GM12878 (cell line): ENCODE measurements around the gene RRM2. TPM values are rescaled to one million over a fixed set of nuclear protein-coding genes. Genes with fewer than 3 reads are reported as not detected.

Experiments
- BMI1 ChIP-seq: fragments of 450-650 bp; IDR thresholded peaks from 2 replicates; pipeline ENCODE4 v1.6.1; 2016; ENCODE audit warnings: mild to moderate bottlenecking, moderate library complexity, borderline replicate concordance
- CBX5 ChIP-seq: sonication (generic); IDR thresholded peaks from 2 replicates; pipeline ENCODE4 v1.6.1; 2016; ENCODE audit warnings: low read depth, moderate library complexity, mild to moderate bottlenecking, inconsistent platforms
- CTCF ChIP-seq, 3 experiments: IDR thresholded peaks in 2 of 3; conservative IDR thresholded peaks in 1 of 3; 2 replicates each; pipeline ENCODE4 v1.5.1; 2011; ENCODE audit warnings: low read depth in 3 of 3, low read length in 3 of 3, mild to moderate bottlenecking in 3 of 3, control low read depth in 2 of 3, moderate library complexity in 2 of 3, inconsistent platforms in 1 of 3, mixed read lengths in 1 of 3; ENCODE audit not compliant: control insufficient read depth in 2 of 3, insufficient read depth in 1 of 3; ENCODE audit errors: extremely low read depth in 1 of 3
- ESRRA ChIP-seq: IDR thresholded peaks from 2 replicates; pipeline ENCODE4 v1.6.1; 2012; ENCODE audit warnings: mild to moderate bottlenecking, low read length, improper control_type of control experiment
- EZH2 ChIP-seq: IDR thresholded peaks from 2 replicates; pipeline ENCODE4 v1.6.1; 2012; ENCODE audit warnings: low read depth, mild to moderate bottlenecking, control low read depth, inconsistent platforms, low read length, borderline replicate concordance; ENCODE audit not compliant: control insufficient read depth
- HCFC1 ChIP-seq: fragments of 150-350 bp; IDR thresholded peaks from 2 replicates; pipeline ENCODE4 v1.6.1; 2014; ENCODE audit warnings: low read length
- IKZF1 ChIP-seq: fragments of 450-650 bp; conservative IDR thresholded peaks from 2 replicates; pipeline ENCODE4 v1.6.1; 2017; ENCODE audit warnings: antibody characterized with exemption, mild to moderate bottlenecking
- NFIC ChIP-seq: IDR thresholded peaks from 2 replicates; pipeline ENCODE4 v1.6.1; 2012; ENCODE audit warnings: low read depth, mild to moderate bottlenecking, inconsistent platforms, low read length, moderate library complexity
- NR2C1 ChIP-seq: fragments of 450-650 bp; IDR thresholded peaks from 2 replicates; pipeline ENCODE4 v1.6.1; 2017; ENCODE audit warnings: antibody characterized with exemption, mild to moderate bottlenecking, moderate library complexity
- REST ChIP-seq: IDR thresholded peaks from 2 replicates; pipeline ENCODE4 v1.6.1; 2012; ENCODE audit warnings: mild to moderate bottlenecking, low read depth, low read length
- RFX5 ChIP-seq: IDR thresholded peaks from 2 replicates; pipeline ENCODE4 v1.6.1; 2011; ENCODE audit warnings: low read depth, low read length, improper control_type of control experiment
- RUNX3 ChIP-seq: IDR thresholded peaks from 2 replicates; pipeline ENCODE4 v1.6.1; 2012; ENCODE audit warnings: low read length, inconsistent platforms
- SP1 ChIP-seq: IDR thresholded peaks from one replicate; pipeline ENCODE4 v1.6.1; 2011; ENCODE audit warnings: low read depth, low read length
- TAF1 ChIP-seq: IDR thresholded peaks from 2 replicates; pipeline ENCODE4 v1.6.1; 2011; ENCODE audit warnings: mild to moderate bottlenecking, low read depth, low read length, borderline replicate concordance
- TCF12 ChIP-seq: IDR thresholded peaks from 2 replicates; pipeline ENCODE4 v1.6.1; 2011; ENCODE audit warnings: low read depth, mild to moderate bottlenecking, low read length
- WRNIP1 ChIP-seq: IDR thresholded peaks from 2 replicates; pipeline ENCODE4 v1.6.1; 2011; ENCODE audit warnings: low read depth, low read length, improper control_type of control experiment, borderline replicate concordance
- ZNF217 ChIP-seq: fragments of 450-650 bp; IDR thresholded peaks from 2 replicates; pipeline ENCODE4 v1.6.1; 2017; ENCODE audit warnings: antibody characterized with exemption, mild to moderate bottlenecking
- ZNF274 ChIP-seq: IDR thresholded peaks from one replicate; pipeline ENCODE4 v1.8.0; 2011; ENCODE audit not compliant: insufficient read length, insufficient read depth
- ZNF622 ChIP-seq: fragments of 450-650 bp; IDR thresholded peaks from 2 replicates; pipeline ENCODE4 v1.6.1; 2017; ENCODE audit warnings: mild to moderate bottlenecking, inconsistent platforms
- polyA plus RNA-seq, 11 experiments: library from polyadenylated mRNA; depleted of rRNA in 4 of 11; unstranded in 6 of 11; stranded (reverse) in 5 of 11; fragments of >200 nt; fragmentation: Nextera tagmentation in 4 of 11; fragmentation: Illumina TruSeq in 1 of 11; extraction: Ambion mirVana in 4 of 11; extraction: Trizol in 1 of 11; gene quantifications; 1 replicate in 1 of 11; 2 replicates in 10 of 11; pipeline versions ENCODE4 v1.2.1 to v1.2.3, GENCODE V29; 2011 to 2016; ENCODE audit warnings: inconsistent platforms in 2 of 11, missing spikeins in 2 of 11, low read depth in 1 of 11
- total RNA-seq, 4 experiments: library from RNA; depleted of rRNA in 3 of 4; stranded (reverse); fragments of >200 nt in 3 of 4; fragmentation: Illumina TruSeq in 1 of 4; extraction: Trizol in 1 of 4; gene quantifications; 2 replicates each; pipeline versions ENCODE4 v1.2.1 to v1.2.3, GENCODE V29; 2013 to 2021
- TF ChIP-seq, protein P1 (sequence below): IDR thresholded peaks from 2 replicates; pipeline ENCODE4 v1.6.1; 2012; ENCODE audit warnings: low read length, inconsistent platforms
- TF ChIP-seq, protein P2 (sequence below): IDR thresholded peaks from 2 replicates; pipeline ENCODE4 v1.6.1; 2012; ENCODE audit warnings: low read depth, low read length, improper control_type of control experiment
- TF ChIP-seq, protein P3 (sequence below): IDR thresholded peaks from 2 replicates; pipeline ENCODE4 v1.6.1; 2011; ENCODE audit warnings: borderline replicate concordance, low read depth, mild to moderate bottlenecking, moderate library complexity, mixed read lengths, low read length; ENCODE audit not compliant: insufficient read depth; ENCODE audit errors: extremely low read length

RRM2 gene
- total and polyA plus RNA-seq, 10 of the 15 experiments (the other 5 are each of a cell fraction or from before 2014, with no cell fraction given) = 54.4 to 771 (median 159) TPM

DNA sequence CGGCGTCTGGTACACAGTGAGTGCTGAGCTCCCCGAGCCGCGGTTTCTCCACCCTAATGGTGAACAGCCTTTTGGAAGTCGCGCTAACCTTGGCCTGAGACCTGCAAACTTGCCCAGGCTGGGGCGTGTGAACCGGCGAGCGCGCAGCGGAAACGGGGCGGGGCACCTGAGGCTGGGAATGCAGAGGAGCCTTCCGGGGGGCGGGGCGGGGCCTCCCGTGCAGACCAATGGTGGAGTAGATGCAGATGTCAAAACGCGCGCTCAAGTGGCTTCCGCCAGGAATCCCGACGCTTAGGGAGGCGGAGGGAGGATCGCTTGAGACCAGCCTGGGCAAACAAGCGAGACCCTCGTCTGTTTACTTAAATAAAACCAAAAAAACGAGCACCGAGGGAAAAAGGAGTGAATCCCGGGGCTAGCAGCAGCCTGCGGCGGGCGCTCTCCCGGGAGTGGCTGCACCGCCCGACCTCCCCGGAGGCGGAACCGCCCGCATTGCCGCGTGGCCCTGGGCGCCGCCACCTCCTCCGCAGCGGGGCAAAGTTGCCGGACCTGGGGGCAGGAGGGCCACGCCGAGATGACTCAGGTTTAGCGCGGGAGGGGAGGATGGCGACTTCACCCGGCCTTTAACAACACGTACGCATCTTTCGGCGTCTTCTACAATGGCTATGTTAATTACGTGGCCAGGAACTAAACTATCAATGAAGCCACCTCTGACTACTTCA is 2.2 kb upstream of the RRM2 start (continued):
- TF ChIP-seq, protein P1, sequence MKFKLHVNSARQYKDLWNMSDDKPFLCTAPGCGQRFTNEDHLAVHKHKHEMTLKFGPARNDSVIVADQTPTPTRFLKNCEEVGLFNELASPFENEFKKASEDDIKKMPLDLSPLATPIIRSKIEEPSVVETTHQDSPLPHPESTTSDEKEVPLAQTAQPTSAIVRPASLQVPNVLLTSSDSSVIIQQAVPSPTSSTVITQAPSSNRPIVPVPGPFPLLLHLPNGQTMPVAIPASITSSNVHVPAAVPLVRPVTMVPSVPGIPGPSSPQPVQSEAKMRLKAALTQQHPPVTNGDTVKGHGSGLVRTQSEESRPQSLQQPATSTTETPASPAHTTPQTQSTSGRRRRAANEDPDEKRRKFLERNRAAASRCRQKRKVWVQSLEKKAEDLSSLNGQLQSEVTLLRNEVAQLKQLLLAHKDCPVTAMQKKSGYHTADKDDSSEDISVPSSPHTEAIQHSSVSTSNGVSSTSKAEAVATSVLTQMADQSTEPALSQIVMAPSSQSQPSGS = no peak
- TF ChIP-seq IKZF1 (peak; percentile 91), NR2C1 (no peak), ESRRA (0 out of 2 replicates have a peak, but pooled peaks have one; percentile 28), ZNF274 (no peak), SP1 (peak; percentile 34), ZNF622 (no peak), TCF12 (0 out of 2 replicates have a peak, but pooled peaks have one; percentile 31), WRNIP1 (no peak), ZNF217 (no peak), CTCF (IDR thresholded peaks at IDR 0.05 in 2 of 3, conservative IDR thresholded peaks at IDR 0.05 in 1 of 3; ENCODE audit: control insufficient read depth in 2 of 3, extremely low read depth in 1 of 3, insufficient read depth in 1 of 3, low read depth in 3 of 3, low read length in 3 of 3) (no peak), EZH2 (no peak), TAF1 (peak; percentile 71), BMI1 (no peak), RFX5 (no peak), NFIC (0 out of 2 replicates have a peak, but pooled peaks have one; percentile 19), RUNX3 (peak; percentile 55), REST (no peak), CBX5 (0 out of 2 replicates have a peak, but pooled peaks have one; percentile 48), HCFC1 (no peak; the same call in 1 of the 2 replicates)
- TF ChIP-seq, protein P2, sequence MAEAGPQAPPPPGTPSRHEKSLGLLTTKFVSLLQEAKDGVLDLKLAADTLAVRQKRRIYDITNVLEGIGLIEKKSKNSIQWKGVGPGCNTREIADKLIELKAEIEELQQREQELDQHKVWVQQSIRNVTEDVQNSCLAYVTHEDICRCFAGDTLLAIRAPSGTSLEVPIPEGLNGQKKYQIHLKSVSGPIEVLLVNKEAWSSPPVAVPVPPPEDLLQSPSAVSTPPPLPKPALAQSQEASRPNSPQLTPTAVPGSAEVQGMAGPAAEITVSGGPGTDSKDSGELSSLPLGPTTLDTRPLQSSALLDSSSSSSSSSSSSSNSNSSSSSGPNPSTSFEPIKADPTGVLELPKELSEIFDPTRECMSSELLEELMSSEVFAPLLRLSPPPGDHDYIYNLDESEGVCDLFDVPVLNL = peak; percentile 74
- TF ChIP-seq, protein P3, sequence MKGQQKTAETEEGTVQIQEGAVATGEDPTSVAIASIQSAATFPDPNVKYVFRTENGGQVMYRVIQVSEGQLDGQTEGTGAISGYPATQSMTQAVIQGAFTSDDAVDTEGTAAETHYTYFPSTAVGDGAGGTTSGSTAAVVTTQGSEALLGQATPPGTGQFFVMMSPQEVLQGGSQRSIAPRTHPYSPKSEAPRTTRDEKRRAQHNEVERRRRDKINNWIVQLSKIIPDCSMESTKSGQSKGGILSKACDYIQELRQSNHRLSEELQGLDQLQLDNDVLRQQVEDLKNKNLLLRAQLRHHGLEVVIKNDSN = no peak
